Breast epithelium (tissue), 3 donors: ENCODE measurements around the gene SRL.

ENCODE experiments used
- CTCF ChIP-seq, 3 donors: fragments of 450-650 bp; IDR thresholded peaks; one replicate each; pipeline ENCODE4 v1.5.1; 2016 to 2017; ENCODE audit warnings: antibody characterized with exemption in 3 of 3, mild to moderate bottlenecking in 3 of 3, moderate library complexity in 3 of 3
- POLR2A ChIP-seq: fragments of 450-650 bp; IDR thresholded peaks from one replicate; pipeline ENCODE4 v1.6.1; 2016; ENCODE audit warnings: antibody characterized with exemption, mild to moderate bottlenecking, moderate library complexity
- POLR2AphosphoS5 ChIP-seq, 3 donors: sonication (generic); formaldehyde crosslinking; IDR thresholded peaks; one replicate each; pipeline ENCODE4 v1.6.1; 2017; ENCODE audit warnings: antibody characterized with exemption in 3 of 3

- TF ChIP-seq POLR2A (no peak), CTCF (IDR thresholded peaks at IDR 0.05) (no peak), POLR2AphosphoS5 (IDR thresholded peaks at IDR 0.05) (no peak)
Measured at GRCh38 chr16:4232541-4233386, 9.1 kb downstream of the SRL start.
